Heart left ventricle (tissue), 13 donors: ENCODE data around the gene TNK2.

Source experiments
- CTCF ChIP-seq, 12 donors: fragments of 200-600 bp; sonication (generic) in 4 of 12; IDR thresholded peaks; one replicate each; pipeline versions ENCODE4 v1.5.0 to v1.8.0; 2018 to 2022; ENCODE audit warnings: antibody characterized with exemption in 12 of 12, mild to moderate bottlenecking in 5 of 12
- POLR2A ChIP-seq, 2 donors: fragments of 450-650 bp; IDR thresholded peaks; one replicate each; pipeline ENCODE4 v1.6.1; 2017; ENCODE audit warnings: antibody characterized with exemption in 2 of 2, mild to moderate bottlenecking in 2 of 2, moderate library complexity in 2 of 2
- donor health status: ischemic (EF 13 %, LVEDD 7.1; RV severe dilation, severe dysfunction).
- donor health status: DM: no; HTN: yes; CAD: no.
- donor health status: DM: no; HTN: no; CAD: no.
- donor health status: ischemic (EF 25% LVEDD 6.9; RV normal size, moderate dysfunction).
- donor health status: ischemic (EF 25% LVEDD 5.7; RV mildly dilated, moderate dysfunction).
- donor health status: ischemic (EF 35%, LVEDD 5.7; RV mildly dilated, moderate dysfunction).
- donor health status: nonischemic (EF 11% LVEDD 7.7; RV severe dilation, severe dysfunction).
- donor health status: DM: yes; HTN: yes; CAD: no.
- donor health status: PGD.
- donor health status: ischemic (EF 29% LVEDD 5.4; RV normal size, mild dysfunction).
- donor health status: nonischemic (EF 23%, LVEDD 6.1; RV moderate dilation, normal function).

GRCh38 chr3:195854628-195855294 lies 53.6 kb downstream of the TNK2 start:
- TF ChIP-seq CTCF (IDR thresholded peaks at IDR 0.05) (no peak), POLR2A (IDR thresholded peaks at IDR 0.05) (no peak)
